Loucy (cell line): ENCODE data around the gene LHFPL6.

ENCODE experiments used
- H2AFZ ChIP-seq: fragments of 200-600 bp; sonication (generic); 2 replicates; pipeline ENCODE4 v1.6.0; 2016; ENCODE audit warnings: antibody characterized with exemption, mild to moderate bottlenecking, low read length, moderate library complexity
- H3F3A ChIP-seq: fragments of 200-600 bp; 2 replicates; pipeline ENCODE4 v1.6.0; 2016; ENCODE audit warnings: antibody characterized with exemption, low read depth, mild to moderate bottlenecking
- H3K27me3 ChIP-seq: fragments of 200-600 bp; sonication (generic); 2 replicates; pipeline ENCODE4 v1.6.1; 2014; ENCODE audit warnings: low read length, mild to moderate bottlenecking; ENCODE audit not compliant: insufficient read depth, poor library complexity, severe bottlenecking
- H3K36me3 ChIP-seq: fragments of 200-600 bp; sonication (generic); 2 replicates; pipeline ENCODE4 v1.6.1; 2016; ENCODE audit warnings: low read length; ENCODE audit not compliant: insufficient read depth
- H3K4me1 ChIP-seq: fragments of 200-600 bp; sonication (generic); 2 replicates; pipeline ENCODE4 v1.5.1; 2014; ENCODE audit warnings: low read length, mild to moderate bottlenecking; ENCODE audit not compliant: insufficient read depth, poor library complexity, severe bottlenecking
- H3K4me2 ChIP-seq: fragments of 200-600 bp; sonication (generic); 2 replicates; pipeline ENCODE4 v1.6.0; 2014; ENCODE audit warnings: antibody characterized with exemption, low read length, low read depth, mild to moderate bottlenecking; ENCODE audit not compliant: poor library complexity, severe bottlenecking
- H3K4me3 ChIP-seq: fragments of 200-600 bp; sonication (generic); 2 replicates; pipeline ENCODE4 v1.5.1; 2014; ENCODE audit warnings: low read length, mild to moderate bottlenecking, mixed read lengths; ENCODE audit not compliant: poor library complexity, severe bottlenecking
- H3K79me2 ChIP-seq: fragments of 200-600 bp; sonication (generic); 2 replicates; pipeline ENCODE4 v1.6.1; 2014; ENCODE audit warnings: low read length; ENCODE audit not compliant: insufficient read depth
- H3K9ac ChIP-seq: fragments of 200-600 bp; sonication (generic); 2 replicates; pipeline ENCODE4 v1.6.0; 2014; ENCODE audit warnings: mild to moderate bottlenecking, low read depth, low read length, moderate library complexity; ENCODE audit not compliant: poor library complexity, severe bottlenecking
- H3K9me2 ChIP-seq: fragments of 200-600 bp; sonication (generic); replicated peaks from 2 replicates; pipeline ENCODE4 v1.6.1; 2016; ENCODE audit warnings: low read depth, low read length, mixed read lengths
- H3K9me3 ChIP-seq: fragments of 200-600 bp; sonication (generic); 2 replicates; pipeline ENCODE4 v1.6.1; 2014; ENCODE audit warnings: mild to moderate bottlenecking, antibody characterized with exemption, low read length, low read depth; ENCODE audit not compliant: insufficient read depth
- H4K20me1 ChIP-seq: fragments of 200-600 bp; sonication (generic); 2 replicates; pipeline ENCODE4 v1.6.0; 2014; ENCODE audit warnings: antibody characterized with exemption, low read length, mild to moderate bottlenecking; ENCODE audit not compliant: insufficient read depth, poor library complexity, severe bottlenecking
- CTCF ChIP-seq: fragments of 200-600 bp; sonication (generic); conservative IDR thresholded peaks from 2 replicates; pipeline ENCODE4 v1.5.1; 2014; ENCODE audit warnings: mild to moderate bottlenecking, antibody characterized with exemption, low read length
- EZH2phosphoT487 ChIP-seq: fragments of 200-600 bp; IDR thresholded peaks from 2 replicates; pipeline ENCODE4 v1.6.1; 2018; ENCODE audit warnings: antibody characterized with exemption, mild to moderate bottlenecking, moderate library complexity, borderline replicate concordance

LHFPL6 gene

DNA sequence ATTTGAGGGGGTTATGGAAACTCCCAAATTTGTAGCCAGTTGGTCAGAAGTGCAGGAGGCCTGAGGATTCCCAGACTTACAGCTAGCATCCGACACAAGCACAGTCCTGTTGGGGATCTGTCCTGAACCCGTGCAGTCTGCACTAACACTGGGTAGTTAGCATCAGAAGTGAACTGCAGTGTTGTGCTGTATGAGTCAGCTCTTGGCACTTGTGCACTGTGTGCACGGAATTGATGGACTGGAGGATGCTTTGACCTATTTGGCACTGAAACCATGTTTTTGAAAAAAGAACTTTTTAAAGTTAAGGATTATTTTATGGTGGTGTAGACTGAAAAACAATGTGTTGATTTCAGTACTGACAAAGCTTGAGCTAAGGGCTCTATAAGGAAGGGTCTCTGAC lies 285.7 kb downstream of the LHFPL6 start:
- Histone ChIP-seq H3K4me3 (no peak overlapping the region), H3K27me3 (no peaks in the 10 kb centered on the region), H3F3A (no peaks in the 10 kb centered on the region)

DNA sequence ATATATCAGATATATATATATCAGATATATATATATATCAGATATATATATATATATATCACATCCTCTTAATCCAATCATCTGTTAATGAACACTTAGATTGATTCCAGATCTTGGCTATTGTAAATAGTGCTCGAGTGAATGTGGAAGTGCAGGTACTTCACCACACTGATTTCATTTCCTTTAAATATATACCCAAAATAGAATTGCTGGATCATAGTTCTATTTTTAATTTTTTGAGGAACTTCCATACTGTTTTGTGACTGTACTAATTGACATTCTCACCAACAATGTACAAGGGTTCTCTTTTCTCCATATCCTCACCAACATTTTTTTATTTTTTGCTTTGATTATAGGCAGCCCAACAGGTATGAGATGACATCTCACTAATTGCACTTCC lies 287.2 kb downstream of the LHFPL6 start:
- no peaks in the 10 kb centered on the region for H4K20me1 ChIP-seq
- no peaks in the 10 kb centered on the region for H3K27me3 ChIP-seq
- TF ChIP-seq EZH2phosphoT487 (no peak), CTCF (no peak)
- H3K4me1 ChIP-seq, result no peaks in the 10 kb centered on the region
- no peaks in the 10 kb centered on the region for H3K36me3 ChIP-seq
- H3K79me2 ChIP-seq, result no peaks in the 10 kb centered on the region
- H3K9me3 ChIP-seq, result no peaks in the 10 kb centered on the region
- no peak overlapping the region for H3K4me2 ChIP-seq
- H3K4me3 ChIP-seq, result no peak overlapping the region
- no peaks in the 10 kb centered on the region for H3K9me2 ChIP-seq
- no peaks in the 10 kb centered on the region for H3F3A ChIP-seq
- no peak overlapping the region for H2AFZ ChIP-seq
- H3K9ac ChIP-seq, result no peak overlapping the region

More for the DNA sequence above, 285.7 kb downstream of the LHFPL6 start:
- TF ChIP-seq CTCF (no peak), EZH2phosphoT487 (no peak)
- H2AFZ ChIP-seq, result no peak overlapping the region
- H3K9ac ChIP-seq, result no peak overlapping the region
- no peaks in the 10 kb centered on the region for H3K9me2 ChIP-seq
- no peaks in the 10 kb centered on the region for H4K20me1 ChIP-seq
- no peaks in the 10 kb centered on the region for H3K79me2 ChIP-seq
- H3K4me2 ChIP-seq, result no peak overlapping the region
- H3K36me3 ChIP-seq, result no peaks in the 10 kb centered on the region
- H3K9me3 ChIP-seq, result no peaks in the 10 kb centered on the region
- H3K4me1 ChIP-seq, result no peaks in the 10 kb centered on the region

- H3K27me3 ChIP-seq, result no peaks in the 10 kb centered on the region
- H2AFZ ChIP-seq, result no peak overlapping the region
- H3K4me2 ChIP-seq, result no peak overlapping the region
- TF ChIP-seq CTCF (no peak), EZH2phosphoT487 (no peak)
- no peaks in the 10 kb centered on the region for H3K36me3 ChIP-seq
- no peaks in the 10 kb centered on the region for H3K9me2 ChIP-seq
- H3F3A ChIP-seq, result no peaks in the 10 kb centered on the region
- no peaks in the 10 kb centered on the region for H3K79me2 ChIP-seq
- no peaks in the 10 kb centered on the region for H4K20me1 ChIP-seq
- no peaks in the 10 kb centered on the region for H3K4me1 ChIP-seq
- H3K9ac ChIP-seq, result no peak overlapping the region
- no peak overlapping the region for H3K4me3 ChIP-seq
- H3K9me3 ChIP-seq, result no peaks in the 10 kb centered on the region
Measured at GRCh38 chr13:39313721-39314120, 289.3 kb downstream of the LHFPL6 start.
